Transverse colon (tissue), 4 donors: ENCODE results near the gene TNFAIP8L3. TPM values are rescaled to one million over a fixed set of nuclear protein-coding genes. Genes with fewer than 3 reads are reported as not detected.
A peak's percentile ranks its signal among the peaks of the same experiment; 100 is the strongest.

Experiments
- DNase-seq: peaks from one replicate; pipeline ENCODE4 v3.0.0-alpha.2; 2019
- H3K27ac ChIP-seq, 4 donors: fragments of 200-600 bp; sonication (generic); 2 replicates each; pipeline ENCODE4 v1.5.1; 2016 to 2018; ENCODE audit warnings: inconsistent platforms in 4 of 4
- H3K27me3 ChIP-seq: fragments of 200-600 bp; sonication (generic); 2 replicates; pipeline ENCODE4 v1.5.1; 2017; ENCODE audit warnings: inconsistent platforms
- H3K36me3 ChIP-seq, 4 donors: fragments of 200-600 bp; sonication (generic); 2 replicates each; pipeline ENCODE4 v1.5.1; 2017 to 2019; ENCODE audit warnings: inconsistent platforms in 4 of 4
- H3K4me1 ChIP-seq, 4 donors: fragments of 200-600 bp; sonication (generic); 2 replicates each; pipeline ENCODE4 v1.5.1; 2017 to 2020; ENCODE audit warnings: inconsistent platforms in 4 of 4
- H3K4me3 ChIP-seq, 4 donors: fragments of 200-600 bp; sonication (generic); 1 replicate in 1 of 4; 2 replicates in 3 of 4; pipeline versions ENCODE4 v1.5.1 to v1.6.1; 2017 to 2019; ENCODE audit warnings: inconsistent platforms in 4 of 4
- H3K9me3 ChIP-seq, 2 donors: fragments of 200-600 bp; sonication (generic); 2 replicates each; pipeline ENCODE4 v1.5.1; 2017 to 2019; ENCODE audit warnings: inconsistent platforms in 2 of 2
- CTCF ChIP-seq, 5 experiments: fragments of 200-600 bp in 3 of 5; fragments of 450-650 bp in 2 of 5; sonication (generic) in 3 of 5; IDR thresholded peaks; 1 replicate in 2 of 5; 2 replicates in 3 of 5; pipeline ENCODE4 v1.5.1; 2016 to 2017; ENCODE audit warnings: antibody characterized with exemption in 5 of 5, inconsistent platforms in 3 of 5, mild to moderate bottlenecking in 2 of 5, moderate library complexity in 1 of 5
- EP300 ChIP-seq: sonication (generic); formaldehyde crosslinking; IDR thresholded peaks from one replicate; pipeline ENCODE4 v1.6.1; 2017; ENCODE audit warnings: antibody characterized with exemption, low read depth
- POLR2A ChIP-seq: fragments of 450-650 bp; IDR thresholded peaks from one replicate; pipeline ENCODE4 v1.6.1; 2016; ENCODE audit warnings: antibody characterized with exemption, mild to moderate bottlenecking, moderate library complexity
- POLR2AphosphoS5 ChIP-seq, 3 donors: sonication (generic); formaldehyde crosslinking; IDR thresholded peaks; one replicate each; pipeline ENCODE4 v1.6.1; 2016; ENCODE audit warnings: antibody characterized with exemption in 3 of 3
- WGBS, 2 donors: methylation state at CpG; one replicate each; pipeline ENCODE4 v1.1.5; 2018; ENCODE audit warnings: low coverage in 1 of 2; 5-methylcytosine and 5-hydroxymethylcytosine counted together
- in situ Hi-C, 4 donors: fragments of 200-750 bp; cut with MboI; loops; one replicate each; pipeline versions ENCODE4 v1.15.0 to v1.15.1; 2017; ENCODE audit warnings: low sequenced_read_pairs in 3 of 4, low pct_ligation_motif_present in 1 of 4, low pct_unique_long_range_greater_than_20kb in 1 of 4
- intact Hi-C: fragments of 100-400 bp; cut with DNase I; formaldehyde crosslinking; loops from one replicate; pipeline ENCODE4 v1.15.1; 2023; ENCODE audit warnings: low total_unique reads
- total RNA-seq, 4 donors: library from RNA; depleted of rRNA; stranded (reverse); fragments of >200 nt; gene quantifications; one replicate each; pipeline ENCODE4 v1.1.0, GENCODE V29; 2016

Gene TNFAIP8L3
- total RNA-seq, 4 donors from 2014 or later = 6.8 to 35.5 (median 8.6) TPM

GRCh38 chr15:51097553-51098330 lies 3.0 kb upstream of the TNFAIP8L3 start:
- WGBS, 2 donors = 69 to 71% methylated on average over 3 to 5 of the region's 5 CpGs
- DNase-seq = no peak
- H3K27ac ChIP-seq = no peak overlapping the region
- H3K9me3 ChIP-seq = no peaks in the 10 kb centered on the region
- TF ChIP-seq EP300 = no peak
- TF ChIP-seq POLR2AphosphoS5 (IDR thresholded peaks at IDR 0.05) = no peak
- TF ChIP-seq POLR2A = no peak
- TF ChIP-seq CTCF (IDR thresholded peaks at IDR 0.05) = no peak
- H3K36me3 ChIP-seq = no peaks in the 10 kb centered on the region
- no peak overlapping the region for H3K4me3 ChIP-seq
- intact Hi-C loops (no loop called here), in situ Hi-C loops (no loop called here)
- peaks cover 36% of the 10 kb centered on the region for H3K27me3 ChIP-seq
- peaks cover 6 to 34% (median 13%) of the 10 kb centered on the region in 4 donors for H3K4me1 ChIP-seq

- intact Hi-C loops (no loop called here), in situ Hi-C loops (no loop called here)
- peaks cover 37% of the 10 kb centered on the region for H3K27me3 ChIP-seq
- no peak for TF ChIP-seq EP300
- no peak for TF ChIP-seq POLR2AphosphoS5 (IDR thresholded peaks at IDR 0.05)
- no peak for TF ChIP-seq POLR2A
- no peak for TF ChIP-seq CTCF (IDR thresholded peaks at IDR 0.05)
- 59 to 83% methylated on average over 1 of the region's 1 CpG for WGBS, 2 donors
- no peak for DNase-seq
- H3K9me3 ChIP-seq = no peaks in the 10 kb centered on the region
- peaks cover 6 to 38% (median 13%) of the 10 kb centered on the region in 4 donors for H3K4me1 ChIP-seq
- H3K27ac ChIP-seq = no peak overlapping the region
- H3K36me3 ChIP-seq = no peaks in the 10 kb centered on the region
- no peak overlapping the region for H3K4me3 ChIP-seq
These were observed 2.3 kb upstream of the TNFAIP8L3 start for GRCh38 chr15:51096976-51097375.

- WGBS, 2 donors = 40 to 50% methylated on average over 6 of the region's 6 CpGs
- intact Hi-C loops = no loop called here
- peak overlapping the region in 2 of 4 donors; percentile 56 to 62 for H3K4me3 ChIP-seq
These were observed 1.1 kb upstream of the TNFAIP8L3 start for GRCh38 chr15:51095681-51096331.

More at GRCh38 chr15:51095681-51096331, 1.1 kb upstream of the TNFAIP8L3 start:
- peaks cover 37% of the 10 kb centered on the region for H3K27me3 ChIP-seq
- in situ Hi-C loops = no loop called here
- H3K4me1 ChIP-seq = peaks cover 6 to 38% (median 13%) of the 10 kb centered on the region in 4 donors
- H3K9me3 ChIP-seq = no peaks in the 10 kb centered on the region
- TF ChIP-seq EP300 (no peak), POLR2A (no peak), CTCF (IDR thresholded peaks at IDR 0.05) (no peak)
- no peak for DNase-seq
- H3K27ac ChIP-seq = peak overlapping the region in 1 of 4 donors; percentile 75
- no peaks in the 10 kb centered on the region for H3K36me3 ChIP-seq
